Stimulated activated CD4-positive, alpha-beta T cell treated with anti-CD3 and anti-CD28 coated beads, TNF-alpha, amount 100 ng/mL, for 24 hours (primary cell): ENCODE measurements around the gene TMEM170A.
A peak's percentile ranks its signal among the peaks of the same experiment; 100 is the strongest.
"Not testable (repeated sequence)": the region's sequence is repeated elsewhere in the genome, so short reads cannot be mapped to it uniquely, and the experiment has no call there.

Source experiments
- DNase-seq, 3 experiments: peaks; one replicate each; pipeline ENCODE4 v3.0.0-alpha.2; 2020; ENCODE audit warnings: low read depth in 3 of 3

Gene TMEM170A

GRCh38 chr16:75481475-75481874 lies 17.0 kb upstream of the TMEM170A start:
- DNase-seq, result no peak

GRCh38 chr16:75479421-75479990 lies 15.0 kb upstream of the TMEM170A start:
- no peak for DNase-seq

- no peak for DNase-seq
Observed at GRCh38 chr16:75478480-75479345, 14.2 kb upstream of the TMEM170A start.

- DNase-seq, result no peak
Observed at GRCh38 chr16:75477680-75478473, 13.4 kb upstream of the TMEM170A start.

GRCh38 chr16:75476817-75477216 lies 12.3 kb upstream of the TMEM170A start:
- no peak for DNase-seq

- no peak for DNase-seq
Observed at GRCh38 chr16:75475420-75475847, 10.9 kb upstream of the TMEM170A start.

- no peak for DNase-seq
Observed at GRCh38 chr16:75472908-75473877, 8.7 kb upstream of the TMEM170A start.

- DNase-seq, result peak in 2 of 3 experiments; percentile 12 to 14
Observed at GRCh38 chr16:75471723-75472633, 7.5 kb upstream of the TMEM170A start.

- no peak for DNase-seq
Observed at GRCh38 chr16:75466760-75467159, 2.3 kb upstream of the TMEM170A start.

GRCh38 chr16:75463389-75464121 lies 934 bp downstream of the TMEM170A start:
- peak in 2 of 3 experiments; percentile 5 to 19 for DNase-seq

GRCh38 chr16:75462806-75463205 lies 1.7 kb downstream of the TMEM170A start:
- DNase-seq, result no peak

GRCh38 chr16:75461575-75461974 lies 2.9 kb downstream of the TMEM170A start:
- DNase-seq, result no peak

- no peak for DNase-seq
Observed at GRCh38 chr16:75460446-75460845, 4.0 kb downstream of the TMEM170A start.

GRCh38 chr16:75459691-75460090 lies 4.8 kb downstream of the TMEM170A start:
- DNase-seq, result no peak

GRCh38 chr16:75458439-75458838 lies 6.0 kb downstream of the TMEM170A start:
- DNase-seq, result no peak

GRCh38 chr16:75458029-75458428 lies 6.5 kb downstream of the TMEM170A start:
- DNase-seq, result no peak

GRCh38 chr16:75457485-75458021 lies 6.9 kb downstream of the TMEM170A start:
- no peak for DNase-seq

- no peak for DNase-seq
Observed at GRCh38 chr16:75456971-75457370, 7.5 kb downstream of the TMEM170A start.

- DNase-seq, result not testable (repeated sequence)
Observed at GRCh38 chr16:75456486-75456885, 8.0 kb downstream of the TMEM170A start.
